NK-92 (cell line): ENCODE measurements around the gene TMCO4.
"Not testable (repeated sequence)": the region's sequence is repeated elsewhere in the genome, so short reads cannot be mapped to it uniquely, and the experiment has no call there.

Experiments
- DNase-seq: peaks from one replicate; lab custom pipeline; 2025; ENCODE audit not compliant: unreplicated experiment; lab: John Stamatoyannopoulos, UW

TMCO4 gene

DNA sequence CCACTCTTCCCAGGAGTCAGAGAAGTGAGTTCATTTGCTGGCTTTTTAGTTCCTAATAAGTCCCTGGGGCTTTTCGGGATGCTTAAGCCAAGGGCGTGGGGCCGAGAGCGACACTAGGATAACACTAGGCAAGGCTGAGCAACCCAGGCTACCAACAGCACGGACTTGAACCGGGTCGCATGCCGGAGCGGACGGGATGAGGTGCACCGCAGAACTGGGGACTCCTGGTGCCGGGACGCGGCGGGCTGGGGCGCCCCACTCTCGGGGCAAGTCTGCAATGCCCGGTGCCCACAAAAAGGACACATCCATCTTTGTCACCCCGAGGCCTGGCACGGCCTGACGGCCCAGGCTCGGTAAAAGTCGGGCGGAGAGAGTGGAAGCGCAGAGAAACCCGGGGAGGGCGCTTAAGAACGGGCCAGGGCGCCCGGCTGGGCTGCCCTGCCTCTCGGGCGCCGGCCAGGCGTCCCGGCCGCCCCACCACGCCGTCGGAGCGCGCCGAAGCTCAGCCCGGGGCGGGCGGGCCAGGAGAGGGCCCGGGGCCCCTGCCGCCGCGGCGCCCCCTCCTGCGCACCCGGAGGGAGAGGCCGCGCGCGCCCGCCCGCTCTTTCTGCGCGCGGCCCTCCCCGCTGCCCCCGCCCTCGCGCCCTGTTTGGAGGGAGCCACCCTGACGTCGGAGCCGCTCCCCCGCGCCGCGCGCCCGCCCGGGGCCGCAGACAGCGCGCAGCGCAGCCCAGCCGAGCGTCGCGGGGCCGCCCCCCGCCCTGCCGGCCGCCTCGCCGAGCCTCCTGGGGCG is 155.9 kb downstream of the TMCO4 start, which contains the start of gene NBL1:
TSS of gene NBL1 (plus strand) at position 710 of the 793 bp plus-strand sequence. CDS start 10,720 bp downstream, outside the sequence.
- DNase-seq = no peak

DNA sequence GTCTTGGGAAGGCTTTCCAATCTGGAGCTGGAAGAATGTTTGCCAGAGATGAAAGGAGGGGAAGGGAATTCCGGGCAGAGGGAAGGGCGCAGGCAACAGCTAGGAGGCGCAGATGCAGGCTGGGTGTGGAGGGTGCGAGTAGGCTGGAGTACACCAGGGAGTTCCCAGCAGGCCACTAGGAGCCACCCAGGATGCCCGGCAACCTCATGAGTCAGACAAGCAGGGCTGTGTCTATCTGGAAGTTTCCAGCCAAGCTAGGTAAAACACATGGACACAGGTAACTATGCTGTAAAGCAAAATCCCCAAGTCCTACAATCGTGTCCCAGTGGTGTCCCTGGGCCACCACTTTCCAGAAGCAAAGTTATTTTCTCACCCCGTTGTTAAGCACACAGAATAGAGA is 156.6 kb downstream of the TMCO4 start:
- no peak for DNase-seq

DNA sequence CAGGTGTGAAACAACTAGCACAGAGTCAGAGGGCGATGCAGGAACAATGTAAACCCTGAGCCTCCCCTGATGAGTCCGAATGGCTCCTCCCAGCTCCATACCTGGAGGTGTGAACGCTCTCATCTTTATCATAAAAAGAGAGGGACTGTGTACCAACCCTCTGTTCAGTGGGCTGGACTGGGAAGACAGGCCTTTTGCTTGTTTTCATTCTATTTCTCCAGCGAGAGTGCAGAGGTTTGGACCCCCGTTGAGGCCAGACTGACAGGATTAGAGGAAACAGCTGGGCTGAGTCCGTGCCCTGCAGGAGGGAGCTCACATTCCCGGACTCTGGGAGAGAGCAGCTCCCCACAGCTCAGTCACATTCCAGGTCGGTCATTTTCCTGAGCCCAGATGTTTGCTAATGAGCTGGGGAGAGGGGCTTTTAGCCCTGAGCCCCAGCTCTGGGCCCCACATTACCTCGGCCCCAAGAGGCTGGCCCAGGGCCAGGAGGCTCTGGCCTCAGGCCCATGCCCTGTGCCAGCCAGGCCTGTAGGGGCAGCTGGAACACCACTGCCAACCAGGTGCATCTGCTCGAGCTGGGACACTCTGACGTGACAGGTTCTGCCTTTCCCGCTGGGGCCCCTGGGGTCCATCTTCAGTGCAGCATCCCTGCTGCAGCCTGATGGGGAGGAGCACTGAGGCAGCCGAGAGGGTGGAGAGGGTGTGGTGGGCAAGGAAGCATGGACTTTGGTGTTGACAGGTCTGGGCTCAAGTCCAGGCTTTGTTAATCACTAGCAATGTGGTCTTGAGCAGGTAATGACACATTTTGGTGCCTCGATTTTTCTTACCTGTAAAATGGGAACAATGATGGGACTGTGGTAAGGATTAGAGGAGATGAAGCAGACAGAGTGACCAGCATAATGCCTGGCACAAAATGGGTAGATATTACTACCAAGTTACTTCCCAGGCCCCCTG is 159.1 kb downstream of the TMCO4 start:
- no peak for DNase-seq

DNA sequence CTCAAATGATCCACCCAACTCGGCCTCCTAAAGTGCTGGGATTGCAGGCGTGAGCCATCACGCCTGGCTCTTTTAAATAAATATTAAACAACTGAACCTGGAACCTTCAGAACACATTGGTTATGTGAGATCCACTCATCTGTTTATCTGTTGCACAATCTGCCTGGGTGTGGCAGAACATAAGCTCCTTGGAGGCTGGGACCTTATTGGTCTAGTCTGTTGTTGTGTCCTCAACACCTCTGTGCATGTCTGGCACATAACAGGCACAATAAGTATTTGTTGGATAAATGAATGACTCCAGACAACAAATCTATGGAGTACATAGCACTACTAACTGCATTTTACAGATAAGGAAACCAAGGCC is 159.7 kb downstream of the TMCO4 start:
- DNase-seq = no peak

DNA sequence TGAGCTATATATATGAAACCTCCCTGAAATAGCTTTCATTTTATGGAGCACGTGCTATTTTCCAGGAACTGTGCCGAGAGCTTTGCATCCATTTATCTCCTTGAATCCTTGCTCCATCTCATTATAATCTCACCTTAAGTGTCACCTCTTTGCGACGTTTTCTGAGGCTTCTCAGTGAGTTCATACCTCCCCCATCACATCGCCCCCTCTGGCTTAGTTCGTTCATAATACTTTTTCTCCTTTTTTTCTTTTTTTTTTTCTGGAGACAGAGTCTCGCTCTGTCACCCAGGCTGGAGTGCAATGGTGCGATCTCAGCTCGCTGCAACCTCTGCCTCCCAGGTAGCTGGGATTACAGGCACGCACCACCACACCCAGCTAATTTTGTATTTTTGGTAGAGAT is 160.5 kb downstream of the TMCO4 start:
- DNase-seq = not testable (repeated sequence)

DNA sequence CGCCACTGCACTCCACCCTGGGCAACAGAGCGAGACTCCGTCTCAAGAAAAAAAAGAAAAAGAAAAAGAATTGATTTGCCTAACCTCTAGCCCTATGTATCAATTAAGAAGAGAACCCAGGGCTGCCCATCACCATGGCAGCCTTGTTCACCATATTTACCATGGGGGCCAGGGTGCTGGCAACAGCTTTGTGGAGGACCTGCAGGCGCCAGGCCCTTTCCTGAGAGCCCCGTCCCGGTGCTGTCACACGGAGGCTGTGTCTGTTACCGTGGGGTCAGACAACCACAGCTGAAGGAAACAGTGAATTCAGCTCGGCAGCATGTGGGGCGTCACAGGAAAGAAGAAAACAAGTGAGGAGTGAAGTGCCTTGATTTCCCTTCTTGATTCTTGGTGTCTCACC is 162.1 kb downstream of the TMCO4 start:
- no peak for DNase-seq

DNA sequence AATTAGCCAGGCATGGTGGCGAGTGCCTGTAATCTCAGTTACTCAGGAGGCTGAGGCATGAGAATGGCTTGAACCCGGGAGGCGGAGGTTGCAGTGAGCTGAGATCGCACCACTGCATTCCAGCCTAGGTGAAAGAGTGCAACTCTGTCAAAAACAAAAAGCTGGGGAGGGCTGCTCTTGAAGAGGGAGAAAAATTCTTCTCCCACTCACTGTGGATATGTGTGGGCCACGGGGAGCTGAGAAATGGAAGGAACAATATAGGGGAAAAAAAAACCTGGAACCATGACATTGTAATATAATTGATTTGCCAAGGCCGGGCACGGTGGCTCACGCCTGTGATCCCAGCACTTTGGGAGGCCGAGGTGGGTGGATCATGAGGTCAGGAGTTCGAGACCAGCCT is 163.0 kb downstream of the TMCO4 start:
- not testable (repeated sequence) for DNase-seq

DNA sequence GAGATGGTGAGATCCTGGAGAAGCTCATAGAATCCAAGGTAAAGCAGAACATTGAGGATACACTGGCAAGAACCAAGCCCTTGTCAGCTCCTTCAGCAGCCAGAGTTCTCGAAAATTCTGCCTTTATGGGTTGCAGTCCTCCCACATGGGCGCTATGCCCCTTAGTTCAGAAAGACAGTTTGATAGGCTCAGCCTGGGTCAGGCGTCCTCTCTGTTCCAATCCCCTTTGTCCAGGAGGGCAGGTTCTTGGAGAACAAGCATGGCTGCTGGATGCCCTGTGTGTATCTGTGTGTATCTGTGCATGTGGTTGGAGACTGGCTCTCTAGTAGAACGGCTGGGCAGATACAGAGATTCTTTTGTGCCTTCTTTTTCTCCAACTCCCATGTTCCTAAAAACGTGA is 163.7 kb downstream of the TMCO4 start:
- DNase-seq = no peak

DNA sequence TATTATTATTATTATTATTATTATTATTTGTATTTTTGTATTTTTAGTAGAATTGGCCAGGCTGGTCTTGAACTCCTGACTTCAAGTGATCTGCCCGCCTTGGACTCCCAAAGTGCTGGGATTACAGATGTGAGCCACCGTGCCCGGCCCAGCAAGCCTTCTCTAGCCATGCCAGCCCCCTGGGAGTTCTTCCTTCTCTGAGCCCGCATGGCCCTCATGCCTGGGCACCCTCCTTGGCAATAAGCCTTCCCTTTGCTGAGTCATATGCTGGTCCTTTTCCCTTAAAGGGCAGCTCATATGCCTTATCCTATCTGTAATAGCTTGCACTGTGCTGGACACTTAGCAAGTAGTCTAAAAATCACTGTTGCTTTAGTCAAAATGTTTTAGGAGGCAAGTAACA is 164.1 kb downstream of the TMCO4 start:
- DNase-seq = no peak

DNA sequence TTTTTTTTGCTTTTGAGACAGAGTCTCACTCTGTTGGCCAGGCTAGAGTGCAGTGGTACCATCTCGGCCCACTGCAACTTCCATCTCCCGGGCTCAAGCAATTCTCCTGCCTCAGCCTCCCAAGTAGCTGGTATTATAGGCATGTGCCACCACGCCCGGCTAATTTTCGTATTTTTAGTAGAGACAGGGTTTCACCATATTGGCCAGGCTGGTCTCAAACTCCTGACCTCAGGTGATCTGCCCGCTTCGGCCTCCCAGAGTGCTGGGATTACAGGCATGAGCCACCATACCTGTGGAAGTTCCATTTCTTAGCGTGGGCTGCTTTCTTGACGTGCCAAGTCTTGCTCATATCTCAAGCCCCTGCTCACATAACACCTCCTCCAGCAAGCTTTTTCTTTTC is 164.7 kb downstream of the TMCO4 start:
- DNase-seq = not testable (repeated sequence)

DNA sequence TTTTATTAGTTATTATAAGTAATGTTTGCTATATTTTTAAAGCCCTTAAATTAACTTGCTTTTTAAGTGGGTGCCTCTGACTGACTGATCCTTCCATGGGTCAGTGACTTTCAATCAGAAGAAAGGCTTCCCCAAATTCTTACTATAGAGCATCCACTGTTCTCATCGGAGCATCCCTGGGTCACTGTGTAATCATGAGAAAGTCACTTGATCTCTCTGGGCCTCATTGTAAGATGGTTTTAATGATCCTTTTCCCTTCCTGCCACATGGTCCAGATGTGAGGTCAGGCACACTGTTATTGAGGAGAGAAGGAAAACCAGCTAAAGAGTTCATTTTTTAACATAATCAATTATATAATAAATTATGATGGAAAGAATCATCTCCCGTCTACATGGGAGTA is 166.6 kb downstream of the TMCO4 start:
- no peak for DNase-seq
